GM23338 (cell line): ENCODE measurements around the gene UNK.

ENCODE experiments used
- CREB1 ChIP-seq: fragments of 250-450 bp; sonication (Bioruptor Pico); IDR thresholded peaks from 2 replicates; pipeline ENCODE4 v1.5.0; 2020; ENCODE audit warnings: low read depth, mild to moderate bottlenecking, moderate library complexity
- CTCF ChIP-seq, 2 experiments: fragments of 200-600 bp in 1 of 2; sonication (generic) in 1 of 2; conservative IDR thresholded peaks; 2 replicates each; pipeline versions ENCODE4 v1.5.1 to v1.6.1; 2016 to 2017; ENCODE audit warnings: antibody characterized with exemption in 2 of 2, low read depth in 2 of 2, mild to moderate bottlenecking in 2 of 2, moderate library complexity in 1 of 2
- EZH2 ChIP-seq: fragments of 200-600 bp; sonication (generic); IDR thresholded peaks from one replicate; pipeline ENCODE4 v1.8.0; 2017; ENCODE audit warnings: antibody characterized with exemption, mild to moderate bottlenecking, low read depth; ENCODE audit not compliant: unreplicated experiment
- EZH2phosphoT487 ChIP-seq: fragments of 200-600 bp; sonication (generic); IDR thresholded peaks from one replicate; pipeline ENCODE4 v1.8.1; 2018; ENCODE audit warnings: antibody characterized with exemption; ENCODE audit not compliant: unreplicated experiment
- JUNB ChIP-seq: IDR thresholded peaks from one replicate; pipeline ENCODE4 v1.6.1; 2016; ENCODE audit warnings: antibody characterized with exemption; ENCODE audit not compliant: unreplicated experiment
- NANOG ChIP-seq: IDR thresholded peaks from 2 replicates; pipeline ENCODE4 v1.6.1; 2016; ENCODE audit warnings: antibody characterized with exemption, borderline replicate concordance
- POLR2AphosphoS5 ChIP-seq: IDR thresholded peaks from 2 replicates; pipeline ENCODE4 v1.6.1; 2016; ENCODE audit warnings: antibody characterized with exemption, low read depth
- STAT1 ChIP-seq: IDR thresholded peaks from one replicate; pipeline ENCODE4 v1.6.1; 2016; ENCODE audit warnings: antibody characterized with exemption; ENCODE audit not compliant: unreplicated experiment
- ZNF114 ChIP-seq: fragments of 250-450 bp; sonication (Bioruptor Pico); IDR thresholded peaks from 2 replicates; pipeline ENCODE4 v1.5.0; 2020; ENCODE audit warnings: mild to moderate bottlenecking, moderate library complexity
- ZNF331 ChIP-seq: fragments of 250-450 bp; sonication (Bioruptor Pico); IDR thresholded peaks from 2 replicates; pipeline ENCODE4 v1.5.0; 2020; ENCODE audit warnings: low read depth, mild to moderate bottlenecking, moderate library complexity
- TF ChIP-seq, protein P1 (sequence below): IDR thresholded peaks from one replicate; pipeline ENCODE4 v1.6.1; 2018; ENCODE audit warnings: antibody characterized with exemption; ENCODE audit not compliant: unreplicated experiment
- TF ChIP-seq, protein P2 (sequence below): IDR thresholded peaks from 2 replicates; pipeline ENCODE4 v1.6.1; 2016; ENCODE audit warnings: antibody characterized with exemption
- TF ChIP-seq, protein P3 (sequence below): fragments of 250-450 bp; sonication (Bioruptor Pico); IDR thresholded peaks from 2 replicates; pipeline ENCODE4 v1.5.0; 2020; ENCODE audit warnings: mild to moderate bottlenecking, moderate library complexity

DNA sequence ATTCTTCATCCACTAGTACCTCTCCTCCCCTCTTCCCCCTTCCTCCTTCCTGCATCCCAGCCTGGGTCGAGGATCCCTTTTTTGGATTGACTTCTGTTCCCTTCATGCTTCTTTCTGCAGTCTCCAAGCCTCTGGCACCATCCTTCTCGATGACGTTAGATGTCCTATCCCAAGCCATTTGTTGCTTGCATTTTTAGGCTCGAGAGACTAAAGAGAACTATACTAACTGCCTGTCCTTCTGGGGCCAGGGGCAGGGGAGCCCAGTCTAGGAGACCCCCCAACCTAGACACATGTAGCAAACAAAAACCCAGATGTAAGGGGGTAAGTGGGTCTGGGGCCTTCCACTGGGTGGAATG, 23.9 kb downstream of the UNK start:
- no peak for TF ChIP-seq CTCF (conservative IDR thresholded peaks at IDR 0.05; ENCODE audit: low read depth in 2 of 2)
- TF ChIP-seq, protein P1, sequence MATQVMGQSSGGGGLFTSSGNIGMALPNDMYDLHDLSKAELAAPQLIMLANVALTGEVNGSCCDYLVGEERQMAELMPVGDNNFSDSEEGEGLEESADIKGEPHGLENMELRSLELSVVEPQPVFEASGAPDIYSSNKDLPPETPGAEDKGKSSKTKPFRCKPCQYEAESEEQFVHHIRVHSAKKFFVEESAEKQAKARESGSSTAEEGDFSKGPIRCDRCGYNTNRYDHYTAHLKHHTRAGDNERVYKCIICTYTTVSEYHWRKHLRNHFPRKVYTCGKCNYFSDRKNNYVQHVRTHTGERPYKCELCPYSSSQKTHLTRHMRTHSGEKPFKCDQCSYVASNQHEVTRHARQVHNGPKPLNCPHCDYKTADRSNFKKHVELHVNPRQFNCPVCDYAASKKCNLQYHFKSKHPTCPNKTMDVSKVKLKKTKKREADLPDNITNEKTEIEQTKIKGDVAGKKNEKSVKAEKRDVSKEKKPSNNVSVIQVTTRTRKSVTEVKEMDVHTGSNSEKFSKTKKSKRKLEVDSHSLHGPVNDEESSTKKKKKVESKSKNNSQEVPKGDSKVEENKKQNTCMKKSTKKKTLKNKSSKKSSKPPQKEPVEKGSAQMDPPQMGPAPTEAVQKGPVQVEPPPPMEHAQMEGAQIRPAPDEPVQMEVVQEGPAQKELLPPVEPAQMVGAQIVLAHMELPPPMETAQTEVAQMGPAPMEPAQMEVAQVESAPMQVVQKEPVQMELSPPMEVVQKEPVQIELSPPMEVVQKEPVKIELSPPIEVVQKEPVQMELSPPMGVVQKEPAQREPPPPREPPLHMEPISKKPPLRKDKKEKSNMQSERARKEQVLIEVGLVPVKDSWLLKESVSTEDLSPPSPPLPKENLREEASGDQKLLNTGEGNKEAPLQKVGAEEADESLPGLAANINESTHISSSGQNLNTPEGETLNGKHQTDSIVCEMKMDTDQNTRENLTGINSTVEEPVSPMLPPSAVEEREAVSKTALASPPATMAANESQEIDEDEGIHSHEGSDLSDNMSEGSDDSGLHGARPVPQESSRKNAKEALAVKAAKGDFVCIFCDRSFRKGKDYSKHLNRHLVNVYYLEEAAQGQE, result no peak
- TF ChIP-seq EZH2, result no peak
- TF ChIP-seq POLR2AphosphoS5, result no peak
- TF ChIP-seq EZH2phosphoT487, result no peak
- TF ChIP-seq CREB1 (CRISPR knock-in tag), result no peak
- TF ChIP-seq JUNB, result no peak
- TF ChIP-seq, protein P2, sequence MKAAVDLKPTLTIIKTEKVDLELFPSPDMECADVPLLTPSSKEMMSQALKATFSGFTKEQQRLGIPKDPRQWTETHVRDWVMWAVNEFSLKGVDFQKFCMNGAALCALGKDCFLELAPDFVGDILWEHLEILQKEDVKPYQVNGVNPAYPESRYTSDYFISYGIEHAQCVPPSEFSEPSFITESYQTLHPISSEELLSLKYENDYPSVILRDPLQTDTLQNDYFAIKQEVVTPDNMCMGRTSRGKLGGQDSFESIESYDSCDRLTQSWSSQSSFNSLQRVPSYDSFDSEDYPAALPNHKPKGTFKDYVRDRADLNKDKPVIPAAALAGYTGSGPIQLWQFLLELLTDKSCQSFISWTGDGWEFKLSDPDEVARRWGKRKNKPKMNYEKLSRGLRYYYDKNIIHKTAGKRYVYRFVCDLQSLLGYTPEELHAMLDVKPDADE, result no peak
- no peak for TF ChIP-seq STAT1
- no peak for TF ChIP-seq NANOG
- TF ChIP-seq, protein P3, sequence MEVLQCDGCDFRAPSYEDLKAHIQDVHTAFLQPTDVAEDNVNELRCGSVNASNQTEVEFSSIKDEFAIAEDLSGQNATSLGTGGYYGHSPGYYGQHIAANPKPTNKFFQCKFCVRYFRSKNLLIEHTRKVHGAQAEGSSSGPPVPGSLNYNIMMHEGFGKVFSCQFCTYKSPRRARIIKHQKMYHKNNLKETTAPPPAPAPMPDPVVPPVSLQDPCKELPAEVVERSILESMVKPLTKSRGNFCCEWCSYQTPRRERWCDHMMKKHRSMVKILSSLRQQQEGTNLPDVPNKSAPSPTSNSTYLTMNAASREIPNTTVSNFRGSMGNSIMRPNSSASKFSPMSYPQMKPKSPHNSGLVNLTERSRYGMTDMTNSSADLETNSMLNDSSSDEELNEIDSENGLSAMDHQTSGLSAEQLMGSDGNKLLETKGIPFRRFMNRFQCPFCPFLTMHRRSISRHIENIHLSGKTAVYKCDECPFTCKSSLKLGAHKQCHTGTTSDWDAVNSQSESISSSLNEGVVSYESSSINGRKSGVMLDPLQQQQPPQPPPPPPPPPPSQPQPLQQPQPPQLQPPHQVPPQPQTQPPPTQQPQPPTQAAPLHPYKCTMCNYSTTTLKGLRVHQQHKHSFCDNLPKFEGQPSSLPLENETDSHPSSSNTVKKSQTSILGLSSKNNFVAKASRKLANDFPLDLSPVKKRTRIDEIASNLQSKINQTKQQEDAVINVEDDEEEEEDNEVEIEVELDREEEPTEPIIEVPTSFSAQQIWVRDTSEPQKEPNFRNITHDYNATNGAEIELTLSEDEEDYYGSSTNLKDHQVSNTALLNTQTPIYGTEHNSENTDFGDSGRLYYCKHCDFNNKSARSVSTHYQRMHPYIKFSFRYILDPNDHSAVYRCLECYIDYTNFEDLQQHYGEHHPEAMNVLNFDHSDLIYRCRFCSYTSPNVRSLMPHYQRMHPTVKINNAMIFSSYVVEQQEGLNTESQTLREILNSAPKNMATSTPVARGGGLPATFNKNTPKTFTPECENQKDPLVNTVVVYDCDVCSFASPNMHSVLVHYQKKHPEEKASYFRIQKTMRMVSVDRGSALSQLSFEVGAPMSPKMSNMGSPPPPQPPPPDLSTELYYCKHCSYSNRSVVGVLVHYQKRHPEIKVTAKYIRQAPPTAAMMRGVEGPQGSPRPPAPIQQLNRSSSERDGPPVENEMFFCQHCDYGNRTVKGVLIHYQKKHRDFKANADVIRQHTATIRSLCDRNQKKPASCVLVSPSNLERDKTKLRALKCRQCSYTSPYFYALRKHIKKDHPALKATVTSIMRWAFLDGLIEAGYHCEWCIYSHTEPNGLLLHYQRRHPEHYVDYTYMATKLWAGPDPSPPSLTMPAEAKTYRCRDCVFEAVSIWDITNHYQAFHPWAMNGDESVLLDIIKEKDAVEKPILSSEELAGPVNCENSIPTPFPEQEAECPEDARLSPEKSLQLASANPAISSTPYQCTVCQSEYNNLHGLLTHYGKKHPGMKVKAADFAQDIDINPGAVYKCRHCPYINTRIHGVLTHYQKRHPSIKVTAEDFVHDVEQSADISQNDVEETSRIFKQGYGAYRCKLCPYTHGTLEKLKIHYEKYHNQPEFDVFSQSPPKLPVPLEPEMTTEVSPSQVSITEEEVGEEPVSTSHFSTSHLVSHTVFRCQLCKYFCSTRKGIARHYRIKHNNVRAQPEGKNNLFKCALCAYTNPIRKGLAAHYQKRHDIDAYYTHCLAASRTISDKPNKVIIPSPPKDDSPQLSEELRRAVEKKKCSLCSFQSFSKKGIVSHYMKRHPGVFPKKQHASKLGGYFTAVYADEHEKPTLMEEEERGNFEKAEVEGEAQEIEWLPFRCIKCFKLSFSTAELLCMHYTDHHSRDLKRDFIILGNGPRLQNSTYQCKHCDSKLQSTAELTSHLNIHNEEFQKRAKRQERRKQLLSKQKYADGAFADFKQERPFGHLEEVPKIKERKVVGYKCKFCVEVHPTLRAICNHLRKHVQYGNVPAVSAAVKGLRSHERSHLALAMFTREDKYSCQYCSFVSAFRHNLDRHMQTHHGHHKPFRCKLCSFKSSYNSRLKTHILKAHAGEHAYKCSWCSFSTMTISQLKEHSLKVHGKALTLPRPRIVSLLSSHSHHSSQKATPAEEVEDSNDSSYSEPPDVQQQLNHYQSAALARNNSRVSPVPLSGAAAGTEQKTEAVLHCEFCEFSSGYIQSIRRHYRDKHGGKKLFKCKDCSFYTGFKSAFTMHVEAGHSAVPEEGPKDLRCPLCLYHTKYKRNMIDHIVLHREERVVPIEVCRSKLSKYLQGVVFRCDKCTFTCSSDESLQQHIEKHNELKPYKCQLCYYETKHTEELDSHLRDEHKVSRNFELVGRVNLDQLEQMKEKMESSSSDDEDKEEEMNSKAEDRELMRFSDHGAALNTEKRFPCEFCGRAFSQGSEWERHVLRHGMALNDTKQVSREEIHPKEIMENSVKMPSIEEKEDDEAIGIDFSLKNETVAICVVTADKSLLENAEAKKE (CRISPR knock-in tag), result no peak
- no peak for TF ChIP-seq ZNF331
- no peak for TF ChIP-seq ZNF114
